Measurements from ENCODE around the gene GNA14.
"Not testable (repeated sequence)": the region's sequence is repeated elsewhere in the genome, so short reads cannot be mapped to it uniquely, and the experiment has no call there.

The GNA14 gene

DNA sequence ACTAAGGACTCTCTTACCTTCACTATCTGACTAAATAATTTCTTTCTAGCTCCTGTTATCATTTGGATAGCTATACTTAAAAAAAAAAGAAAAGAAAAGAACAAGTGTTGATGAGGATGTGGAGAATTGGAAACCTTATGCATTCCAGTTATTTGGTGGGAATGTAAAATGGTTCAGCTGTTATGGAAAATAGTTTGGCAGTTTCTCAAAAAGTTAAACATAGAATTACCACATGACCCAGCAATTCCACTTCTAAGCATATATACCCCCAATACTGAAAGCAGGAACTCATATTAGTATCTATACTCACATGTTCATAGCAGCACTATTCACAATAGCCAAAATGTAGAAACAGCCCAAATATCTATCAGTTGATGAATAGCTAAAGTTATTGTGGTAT, 61.1 kb downstream of the GNA14 start:
- no peak for FAIRE-seq

DNA sequence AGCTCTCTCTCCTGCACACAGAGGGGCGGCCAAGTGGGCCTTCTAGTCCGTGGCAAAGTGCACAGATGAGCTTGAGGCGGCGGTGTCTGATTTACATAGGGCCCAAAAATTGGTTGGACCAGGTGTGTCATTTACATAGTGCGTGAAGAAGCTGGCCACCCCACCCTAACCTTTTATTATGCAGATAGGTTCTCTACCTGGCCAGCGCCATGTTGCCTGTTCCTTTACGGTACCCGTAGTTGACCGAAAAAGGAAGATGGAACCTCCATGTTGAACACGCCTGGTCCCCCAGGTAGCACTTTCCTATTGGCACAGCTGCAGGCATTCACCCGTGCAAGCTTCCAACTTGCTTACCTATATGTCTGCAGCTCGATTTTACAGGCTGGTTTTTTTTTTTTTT, 61.5 kb downstream of the GNA14 start:
- FAIRE-seq = no peak

DNA sequence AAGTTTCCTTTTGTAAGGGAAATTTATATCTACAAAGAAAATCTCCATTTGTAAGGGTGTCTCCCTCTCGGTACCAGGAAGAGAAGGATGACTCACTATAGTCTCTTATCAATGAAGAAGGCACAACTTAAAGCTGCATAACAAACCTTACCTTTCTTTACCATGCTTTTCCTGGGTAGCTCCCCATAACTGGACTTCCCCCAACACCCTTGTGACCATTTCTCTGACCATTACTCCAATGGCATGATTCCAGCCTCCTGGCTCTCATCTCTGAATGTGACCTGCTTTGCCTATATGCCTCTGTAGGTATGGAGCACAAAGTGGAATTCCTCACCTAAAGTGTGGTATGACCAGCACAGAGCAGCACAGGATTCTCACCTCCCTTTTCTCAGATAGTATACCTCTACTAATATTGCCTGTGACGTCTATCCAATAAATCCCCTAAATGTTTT, 62.8 kb downstream of the GNA14 start:
- FAIRE-seq = no peak

DNA sequence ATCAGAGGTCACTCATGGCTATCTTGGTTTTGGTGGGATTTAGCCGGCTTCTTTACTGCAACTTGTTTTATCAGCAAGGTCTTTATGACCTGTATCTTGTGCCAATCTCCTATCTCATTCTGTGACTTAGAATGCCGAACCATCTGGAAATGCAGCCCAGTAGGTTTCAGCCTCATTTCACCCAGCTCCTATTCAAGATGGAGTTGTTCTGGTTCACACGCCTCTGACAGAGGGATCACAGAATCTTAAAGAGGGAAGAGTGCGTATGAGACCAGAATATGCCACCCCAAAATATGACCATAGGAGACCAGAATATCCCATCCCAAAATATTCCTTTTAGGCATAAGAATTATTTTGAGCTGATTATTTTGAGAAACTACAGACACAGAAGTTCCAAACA, 63.2 kb downstream of the GNA14 start:
- not testable (repeated sequence) for FAIRE-seq

DNA sequence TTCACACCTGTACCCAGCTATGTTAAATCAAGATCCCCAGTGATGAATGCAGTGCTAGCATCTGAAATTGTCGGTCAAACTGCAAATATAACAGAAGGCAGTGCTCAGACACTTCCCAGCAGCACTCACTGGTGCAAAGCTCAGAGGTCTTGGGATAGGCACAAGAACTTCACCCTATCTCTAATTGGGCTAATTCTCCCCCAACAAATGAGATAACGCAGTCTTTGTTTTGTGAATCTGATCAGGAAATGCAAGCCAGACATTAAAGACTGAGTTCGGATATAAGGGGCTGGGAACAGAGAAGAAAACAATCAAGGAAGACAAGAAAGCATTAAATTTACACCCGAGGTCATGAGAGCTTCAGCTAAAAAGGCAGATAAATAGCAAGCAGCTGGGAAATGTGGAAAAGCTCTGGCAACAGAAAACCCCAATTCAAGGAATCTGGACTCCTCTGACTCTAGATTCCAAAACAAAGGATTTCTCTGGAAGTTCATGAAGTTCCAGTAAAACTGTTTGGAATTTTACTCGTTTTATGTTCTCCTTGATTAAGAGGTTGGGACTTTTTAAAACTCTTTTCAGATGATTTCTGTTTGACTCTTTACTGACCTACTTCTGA, 65.1 kb downstream of the GNA14 start:
- FAIRE-seq = no peak

DNA sequence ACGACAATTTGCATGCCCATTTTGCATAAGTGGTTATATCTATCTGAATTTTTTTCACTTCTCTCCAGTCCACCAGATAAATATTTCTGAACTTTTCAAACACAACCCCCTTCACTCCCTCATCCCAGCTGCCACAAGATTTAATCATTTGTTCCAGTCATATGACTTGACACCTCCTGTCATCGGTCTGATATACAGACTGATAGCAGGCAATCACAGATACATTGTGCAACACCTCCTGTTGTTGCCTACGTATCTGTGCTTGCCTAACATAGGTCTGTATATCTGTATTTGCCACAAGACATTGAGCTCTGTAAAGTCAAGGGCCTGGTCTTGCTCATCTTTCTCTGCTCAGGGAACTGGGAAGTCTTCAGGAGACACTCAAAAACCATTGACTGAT, 65.6 kb downstream of the GNA14 start:
- FAIRE-seq = no peak

DNA sequence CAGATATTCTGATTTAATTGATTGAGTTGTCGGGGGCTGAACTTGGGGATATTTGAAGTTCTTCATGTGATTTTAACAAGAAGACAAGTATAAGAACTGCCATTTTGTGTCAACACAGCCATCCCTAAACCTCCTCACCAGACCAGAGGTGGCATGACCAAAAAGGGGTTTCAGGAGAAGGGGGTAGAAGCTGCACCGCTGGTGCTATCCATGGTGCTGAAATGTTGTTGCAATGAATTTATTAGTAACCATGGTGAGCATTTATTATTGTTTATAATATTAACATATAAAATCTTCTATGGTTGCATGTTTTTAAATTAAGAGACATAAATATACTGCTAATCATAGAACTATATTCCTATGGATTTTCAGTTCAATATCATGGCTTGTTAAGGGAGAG, 72.3 kb downstream of the GNA14 start:
- FAIRE-seq = no peak

DNA sequence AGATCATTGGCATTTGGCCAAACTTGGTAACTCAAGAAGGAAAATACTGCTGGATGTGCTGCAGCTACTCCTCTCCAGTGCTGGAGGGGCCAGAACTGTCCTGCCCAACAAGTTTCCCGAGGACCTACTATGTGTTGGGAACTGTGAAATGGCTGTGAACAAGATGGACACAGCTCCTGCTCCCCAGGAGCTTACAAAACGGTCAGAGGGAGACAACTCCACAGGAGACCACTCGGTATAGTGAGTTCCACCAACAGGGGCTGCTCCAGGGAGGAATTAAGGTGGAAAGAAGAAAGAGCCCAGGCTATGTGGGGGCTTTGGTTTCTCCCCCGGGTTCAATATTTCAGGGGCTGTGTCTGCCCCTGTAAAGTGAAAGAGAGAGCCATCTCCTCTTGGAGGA, 78.8 kb downstream of the GNA14 start:
- FAIRE-seq = no peak

DNA sequence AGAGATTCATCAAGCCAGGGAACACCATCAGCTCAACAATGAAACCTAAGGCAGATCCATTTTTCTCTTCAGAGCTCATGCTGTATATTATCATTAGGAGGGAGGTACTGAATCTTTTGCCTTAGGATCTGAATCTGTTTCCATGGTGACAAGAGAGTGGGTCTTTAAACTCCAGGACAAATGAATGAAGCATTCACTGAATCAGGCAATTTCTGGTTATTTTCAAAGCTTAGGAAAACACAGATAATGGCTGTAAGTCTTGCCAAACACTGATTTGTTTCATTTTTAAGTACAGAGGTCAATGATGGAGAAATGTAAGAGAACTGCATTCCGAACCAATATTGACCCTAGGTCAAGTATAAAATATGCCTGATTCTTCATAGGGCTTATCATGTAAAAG, 84.9 kb downstream of the GNA14 start:
- no peak for FAIRE-seq

DNA sequence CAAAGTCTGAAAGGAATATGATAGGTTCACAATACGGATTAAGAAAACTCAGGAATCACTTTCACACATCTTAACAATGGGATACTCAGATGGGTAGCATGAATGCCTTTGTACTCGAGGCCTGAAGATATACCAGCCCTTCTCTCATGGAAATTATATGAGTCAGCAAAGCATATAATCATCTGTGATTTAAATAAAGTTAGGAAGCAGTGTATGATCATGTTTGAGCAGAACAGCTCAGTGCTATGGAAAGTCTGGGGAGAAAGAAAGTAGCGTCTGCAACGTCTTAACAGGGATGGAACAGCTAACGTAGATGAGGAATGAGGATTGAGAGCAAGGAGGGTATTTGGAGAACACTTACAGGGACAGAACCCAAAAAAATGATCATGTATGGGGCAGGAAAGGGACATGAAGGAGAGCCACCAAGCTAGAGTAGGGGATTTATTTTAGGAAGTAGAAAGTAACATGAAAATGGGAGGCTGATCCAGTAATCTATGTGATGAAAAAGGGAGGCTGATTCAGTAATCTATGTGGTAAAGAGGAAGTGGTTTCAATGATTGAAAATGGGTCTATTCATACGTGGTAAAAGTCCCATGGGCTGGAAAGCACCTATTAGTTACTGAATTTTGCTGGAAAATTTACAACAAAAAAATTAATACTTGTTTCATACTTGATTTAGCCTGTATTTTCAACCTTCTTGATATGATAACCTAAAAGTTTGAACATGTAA, 85.9 kb downstream of the GNA14 start:
- no peak for FAIRE-seq

DNA sequence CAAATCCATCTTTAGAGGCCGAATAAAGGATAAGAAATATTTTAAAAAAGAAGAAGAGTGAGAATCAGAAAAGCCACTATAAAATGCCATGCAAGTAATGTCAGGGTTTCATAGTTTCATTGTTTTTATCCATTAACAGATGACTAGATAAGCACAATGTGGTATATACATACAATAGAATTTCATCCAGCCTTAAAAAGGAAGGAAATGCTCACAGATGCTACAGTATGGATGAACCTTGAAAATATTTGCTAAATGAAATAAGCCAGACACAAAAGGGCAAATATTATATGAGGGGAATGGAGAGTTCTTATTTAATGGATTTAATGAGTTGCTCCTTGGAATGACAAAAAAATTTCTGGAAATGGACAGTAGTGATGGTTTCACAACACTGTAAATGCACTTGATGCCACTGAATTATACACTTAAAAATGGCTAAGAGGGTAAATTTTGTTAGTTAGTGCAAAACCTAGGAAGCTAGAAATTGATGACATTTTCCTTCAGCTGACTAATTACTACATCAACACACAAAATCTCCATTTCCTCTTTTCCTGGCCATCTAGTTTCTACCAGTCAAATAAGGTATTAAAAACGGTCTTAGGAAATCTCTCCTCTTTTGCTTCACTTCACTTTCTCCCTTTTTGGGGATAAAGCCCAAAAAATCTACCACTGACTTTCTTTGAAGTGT, 86.6 kb downstream of the GNA14 start:
- FAIRE-seq = no peak

DNA sequence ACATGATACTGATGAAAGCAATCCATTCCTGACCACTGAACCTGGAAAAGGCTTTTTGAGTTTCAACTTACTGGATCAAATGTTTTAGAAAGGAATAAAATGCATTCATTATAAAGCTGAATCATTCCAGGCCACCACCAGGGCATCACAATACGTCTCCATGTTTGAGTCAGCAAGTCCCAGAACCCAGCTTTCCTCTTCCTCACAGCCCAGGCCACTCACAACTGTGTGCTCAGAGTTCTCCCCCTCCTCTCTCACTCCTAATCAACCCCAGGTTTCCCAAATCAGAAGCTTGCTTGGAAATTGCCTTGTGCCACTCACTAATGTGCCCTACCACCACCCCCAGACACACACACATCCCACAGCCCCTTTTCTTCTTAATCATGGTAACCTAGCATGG, 91.7 kb downstream of the GNA14 start:
- FAIRE-seq = no peak

DNA sequence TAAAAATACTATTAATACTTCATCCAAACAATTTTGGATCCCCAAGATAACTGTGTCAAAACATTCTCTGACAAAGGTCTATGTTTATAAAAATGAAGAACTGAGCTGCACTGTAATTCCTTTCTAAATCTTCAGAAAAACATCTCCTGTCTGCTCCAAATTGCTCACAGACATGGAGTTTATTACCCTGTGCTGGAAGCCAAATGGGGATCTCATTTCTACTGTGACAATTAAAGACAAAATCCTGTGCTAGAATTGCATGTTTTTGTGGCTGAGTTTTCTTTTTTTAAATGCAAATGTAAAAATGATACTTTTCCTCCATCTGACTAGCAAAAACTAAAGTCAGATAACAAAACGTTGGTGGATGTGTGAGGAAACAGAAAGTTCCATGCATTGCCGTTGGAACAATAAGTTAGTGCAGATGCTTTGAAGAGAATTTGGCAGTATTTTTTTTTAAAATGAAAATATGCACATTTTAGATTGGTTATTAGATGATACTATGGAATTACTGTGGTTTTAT, 93.5 kb downstream of the GNA14 start:
- no peak for FAIRE-seq

DNA sequence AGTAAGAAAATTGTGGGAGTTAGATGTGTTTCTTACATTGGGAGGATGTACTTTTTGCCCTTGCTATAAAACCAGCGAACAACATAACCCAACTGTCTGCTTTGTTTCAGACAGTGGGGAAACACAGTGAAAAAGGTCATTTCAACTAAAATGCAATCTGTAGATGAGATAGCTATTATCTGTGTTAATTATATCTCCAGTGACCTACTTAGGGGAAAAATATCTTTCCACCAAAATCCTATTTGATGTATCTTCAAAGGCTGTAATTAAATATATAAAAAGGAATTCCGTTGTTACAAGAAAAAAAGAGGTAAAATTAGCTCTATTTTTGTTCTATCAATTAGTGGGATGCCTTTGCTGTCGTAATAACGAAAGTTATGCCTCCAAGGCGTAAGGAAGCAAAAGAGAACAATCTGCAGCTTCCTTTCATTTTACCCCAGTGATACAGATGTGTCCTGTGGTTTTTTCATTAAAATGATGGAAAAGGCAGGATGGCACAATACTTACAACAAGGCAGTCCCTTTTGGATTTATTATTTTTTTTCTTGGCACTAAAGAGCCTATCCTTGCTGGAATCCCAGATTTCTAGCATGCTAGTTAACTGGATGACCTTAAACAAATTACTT, 100.9 kb downstream of the GNA14 start:
- no peak for FAIRE-seq

DNA sequence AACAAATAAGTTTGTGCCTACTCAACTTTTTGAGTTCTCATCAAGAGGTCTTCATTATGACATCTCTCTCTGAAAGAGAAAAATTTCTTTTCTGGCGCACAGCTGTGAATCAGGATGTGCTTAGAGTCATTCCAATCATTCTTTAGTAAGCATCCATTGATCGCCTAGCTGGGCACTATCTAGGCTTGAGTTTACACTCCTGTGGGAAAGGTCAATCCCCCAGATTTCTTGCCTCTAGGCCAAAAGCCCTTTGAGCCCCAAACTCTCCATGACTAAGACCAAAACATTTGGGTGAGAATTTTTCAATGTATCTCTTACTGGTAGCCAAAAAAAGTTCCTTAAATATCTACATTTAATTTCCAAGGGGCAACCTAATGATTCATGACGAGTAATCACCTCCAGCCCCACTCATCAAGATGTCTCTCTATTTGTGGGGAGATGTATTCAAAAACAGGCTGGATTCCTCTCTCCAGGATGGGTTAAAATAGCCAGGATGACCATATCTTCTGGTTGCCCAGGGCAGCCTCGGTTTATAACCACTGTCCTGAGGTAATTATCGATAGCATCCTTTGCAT, 101.7 kb downstream of the GNA14 start:
- FAIRE-seq = no peak

DNA sequence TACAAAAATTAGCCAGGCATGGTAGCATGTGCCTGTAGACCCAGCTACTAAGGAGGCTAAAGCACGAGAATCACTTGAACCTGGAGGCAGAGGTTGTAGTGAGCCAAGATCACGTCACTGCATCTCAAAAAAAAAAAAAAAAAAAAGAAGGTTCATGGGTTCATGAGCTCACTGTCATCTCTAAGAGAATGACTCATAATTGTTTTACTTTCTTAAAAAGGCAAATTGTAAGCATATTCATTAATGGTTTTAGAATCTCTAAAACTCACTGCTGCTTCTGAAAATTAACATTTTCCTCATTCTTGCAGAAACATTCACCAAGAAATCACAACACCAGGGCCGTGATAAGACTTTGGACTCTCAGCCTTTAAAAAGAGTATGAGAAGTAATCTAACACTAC, 103.6 kb downstream of the GNA14 start:
- FAIRE-seq = no peak

DNA sequence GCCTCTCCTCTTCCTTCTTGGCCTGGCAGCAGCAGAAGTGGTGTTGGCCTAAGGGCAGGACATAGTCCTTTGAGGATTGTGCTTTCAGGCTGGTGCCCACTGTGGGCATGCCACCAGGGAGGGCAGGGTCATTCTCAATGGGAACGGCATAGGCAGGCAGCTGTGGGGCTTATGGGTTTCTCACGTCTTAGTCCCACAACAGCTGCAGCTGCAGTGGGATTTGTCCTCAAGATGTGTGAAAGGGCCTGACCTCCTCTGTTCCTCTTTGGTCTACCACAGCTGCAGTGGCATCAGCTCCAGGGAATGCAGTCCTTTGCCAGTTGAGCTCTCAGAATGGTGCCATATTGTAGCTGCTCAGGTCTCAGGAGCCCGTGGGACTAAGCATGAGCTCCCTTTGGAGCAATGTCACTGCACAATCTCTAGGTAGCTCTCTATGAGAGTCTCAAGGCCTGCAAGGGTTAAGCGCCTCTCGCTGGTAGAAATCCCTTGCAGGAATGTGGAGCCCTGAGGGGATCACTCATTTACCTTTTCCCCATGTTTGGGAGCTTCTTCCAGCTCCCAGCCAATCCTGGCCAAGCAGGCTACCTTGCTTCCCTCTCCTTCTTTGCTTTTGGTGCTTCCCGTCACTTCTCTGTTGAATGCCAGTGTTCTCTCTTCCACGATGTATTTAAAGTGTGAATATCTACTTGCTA, 104.8 kb downstream of the GNA14 start:
- FAIRE-seq = no peak

DNA sequence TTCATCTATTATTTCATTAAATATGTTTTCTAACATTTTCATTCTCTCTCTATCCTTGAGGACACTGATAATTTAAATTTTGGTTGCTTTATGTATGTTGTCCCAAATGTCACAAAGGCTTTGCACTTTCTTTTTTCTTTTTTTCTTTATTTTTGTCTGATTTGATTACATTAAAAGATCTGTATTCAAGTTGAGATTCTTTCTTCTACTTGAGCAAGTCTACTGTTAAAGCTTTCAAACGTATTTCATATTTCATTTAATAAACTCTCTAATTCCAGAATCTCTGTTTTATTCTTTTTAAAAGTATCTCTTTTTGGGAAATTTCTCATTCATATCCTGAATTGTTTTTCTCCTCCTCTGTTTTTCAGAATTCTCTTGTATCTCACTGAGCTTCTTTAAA, 106.5 kb downstream of the GNA14 start:
- no peak for FAIRE-seq

DNA sequence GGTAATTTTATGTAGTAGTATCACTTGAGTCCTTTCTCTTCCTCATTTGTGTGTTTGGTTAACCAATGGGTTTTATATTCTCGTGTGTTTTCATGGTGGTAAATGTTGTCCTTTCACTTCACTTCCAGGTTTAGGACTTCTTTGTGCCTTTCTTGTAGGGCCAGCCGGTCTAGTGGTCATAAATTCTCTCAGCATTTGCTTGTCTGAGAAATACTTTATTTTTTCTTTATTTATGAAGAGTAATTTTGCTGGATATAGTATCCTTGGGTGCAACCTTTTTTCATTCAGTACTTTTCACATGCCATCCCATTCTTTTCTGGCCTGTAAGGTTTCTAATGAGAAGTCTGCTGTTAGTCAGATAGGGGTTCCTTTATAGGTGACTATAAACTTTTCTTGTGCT, 107.1 kb downstream of the GNA14 start:
- FAIRE-seq = no peak

DNA sequence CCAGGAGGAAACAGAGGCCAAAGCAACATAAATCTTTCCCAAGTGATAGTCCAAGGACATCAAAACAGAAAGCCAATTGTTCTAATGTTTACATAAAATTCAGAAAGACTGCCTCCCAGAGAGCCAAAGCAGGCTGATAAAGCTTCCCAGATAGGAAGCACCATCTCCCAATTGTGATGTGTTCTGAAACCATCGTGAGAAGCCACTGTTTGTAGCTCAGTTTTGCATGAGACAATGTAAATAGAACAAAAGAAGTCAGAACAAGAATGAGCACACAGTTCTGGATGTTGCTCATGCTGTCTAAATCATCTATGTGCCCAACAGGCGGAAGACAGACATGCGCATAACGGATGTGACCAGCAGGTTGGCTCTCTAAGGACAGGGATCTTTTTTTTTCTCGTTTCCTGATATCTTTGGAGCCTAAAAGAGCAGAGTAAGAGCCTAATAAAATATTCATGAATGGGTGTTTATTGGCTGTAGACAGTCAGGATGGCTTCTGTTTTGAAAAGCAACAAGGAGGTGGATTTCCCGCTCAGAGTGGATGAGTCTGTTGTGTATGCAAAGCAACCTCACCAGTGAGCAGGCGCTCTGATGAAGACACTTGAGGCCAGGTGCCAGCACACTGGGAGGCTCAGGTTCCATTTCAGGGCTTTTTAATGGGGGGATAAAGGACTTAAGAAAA, 113.6 kb downstream of the GNA14 start:
- no peak for FAIRE-seq

DNA sequence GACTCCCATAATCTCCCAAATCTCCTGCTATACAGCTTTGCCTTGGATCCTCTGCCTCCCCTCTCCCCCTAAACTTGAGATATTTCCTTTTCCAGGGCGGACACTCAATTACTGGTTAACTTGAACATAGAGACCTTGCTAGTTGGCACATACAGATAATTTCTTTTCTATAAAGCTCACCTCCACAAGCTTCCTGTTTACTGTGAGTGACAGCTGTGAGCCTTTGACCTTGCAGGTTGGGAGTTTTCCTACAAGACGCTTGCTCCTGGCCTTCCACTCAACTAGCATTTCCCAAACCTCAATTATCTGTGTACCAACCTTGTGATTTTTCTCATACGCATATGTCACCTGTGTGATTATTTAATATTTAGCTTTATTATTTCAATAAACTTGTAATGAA, 114.5 kb downstream of the GNA14 start:
- FAIRE-seq = no peak

DNA sequence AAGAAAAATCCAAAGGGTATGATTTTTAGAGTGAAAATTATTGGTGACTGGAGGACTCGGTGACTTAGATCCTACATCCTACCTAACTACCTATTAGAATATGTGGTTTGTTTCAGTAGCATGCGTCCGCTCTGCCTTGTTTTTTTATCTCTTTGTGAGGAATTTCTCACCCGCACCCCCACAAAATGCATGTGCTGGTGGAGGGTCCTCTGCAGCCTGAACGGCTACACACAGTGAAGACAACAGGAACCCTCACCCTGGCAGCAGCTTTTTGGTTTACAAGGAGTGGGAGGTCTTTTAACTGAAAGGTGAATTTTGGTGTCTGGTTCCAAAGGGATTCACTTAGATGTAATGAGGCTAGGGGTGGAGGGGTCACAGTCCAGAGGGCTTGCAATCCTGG, 115.5 kb downstream of the GNA14 start:
- no peak for FAIRE-seq
